Body of pancreas (tissue), 4 donors: ENCODE results near the gene PRCP.
"Not testable (repeated sequence)": the region's sequence is repeated elsewhere in the genome, so short reads cannot be mapped to it uniquely, and the experiment has no call there.

ENCODE experiments used
- CTCF ChIP-seq, 7 experiments: fragments of 450-650 bp in 4 of 7; fragments of 200-600 bp in 3 of 7; sonication (generic) in 3 of 7; IDR thresholded peaks; one replicate each; pipeline ENCODE4 v1.5.1; 2016 to 2019; ENCODE audit warnings: antibody characterized with exemption in 7 of 7
- POLR2A ChIP-seq, 3 donors: fragments of 450-650 bp; IDR thresholded peaks; one replicate each; pipeline ENCODE4 v1.6.1; 2016; ENCODE audit warnings: antibody characterized with exemption in 3 of 3, mild to moderate bottlenecking in 2 of 3

DNA sequence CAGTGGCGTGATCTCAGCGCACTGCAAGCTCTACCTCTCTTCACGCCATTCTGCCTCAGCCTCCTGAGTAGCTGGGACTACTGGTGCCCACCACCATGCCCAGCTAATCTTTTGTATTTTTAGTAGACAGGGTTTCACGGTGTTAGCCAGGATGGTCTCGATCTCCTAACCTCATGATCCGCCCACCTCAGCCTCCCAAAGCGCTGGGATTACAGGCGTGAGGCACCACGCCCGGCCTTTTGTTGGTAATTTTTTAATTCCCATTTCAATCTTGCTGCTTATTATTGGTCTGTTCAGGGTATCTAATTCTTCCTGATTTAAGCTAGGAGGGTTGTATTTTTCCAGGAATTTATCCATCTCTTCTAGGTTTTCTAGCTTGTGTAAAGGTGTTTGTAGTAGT is 19.6 kb upstream of the PRCP start:
- TF ChIP-seq POLR2A, CTCF (IDR thresholded peaks at IDR 0.05): not testable (repeated sequence)
